Panc1 (cell line): ENCODE data around the gene KCNF1.

Experiments used
- POLR2AphosphoS5 ChIP-seq: IDR thresholded peaks from 2 replicates; pipeline ENCODE4 v1.6.1; 2012; ENCODE audit warnings: mild to moderate bottlenecking, low read depth, low read length, moderate library complexity
- TCF7L2 ChIP-seq: IDR thresholded peaks from 2 replicates; pipeline ENCODE4 v1.6.1; 2011; ENCODE audit warnings: mild to moderate bottlenecking, low read depth, low read length, inconsistent platforms
- TF ChIP-seq, protein P1 (sequence below): fragments of 450-650 bp; IDR thresholded peaks from 2 replicates; pipeline ENCODE4 v1.5.1; 2017; ENCODE audit warnings: mild to moderate bottlenecking
- TF ChIP-seq, protein P2 (sequence below), 2 experiments: IDR thresholded peaks; 2 replicates each; pipeline ENCODE4 v1.6.1; 2011 to 2012; ENCODE audit warnings: low read depth in 2 of 2, control low read depth in 1 of 2, low read length in 1 of 2, mild to moderate bottlenecking in 1 of 2, moderate library complexity in 1 of 2; ENCODE audit not compliant: insufficient read depth in 1 of 2

DNA sequence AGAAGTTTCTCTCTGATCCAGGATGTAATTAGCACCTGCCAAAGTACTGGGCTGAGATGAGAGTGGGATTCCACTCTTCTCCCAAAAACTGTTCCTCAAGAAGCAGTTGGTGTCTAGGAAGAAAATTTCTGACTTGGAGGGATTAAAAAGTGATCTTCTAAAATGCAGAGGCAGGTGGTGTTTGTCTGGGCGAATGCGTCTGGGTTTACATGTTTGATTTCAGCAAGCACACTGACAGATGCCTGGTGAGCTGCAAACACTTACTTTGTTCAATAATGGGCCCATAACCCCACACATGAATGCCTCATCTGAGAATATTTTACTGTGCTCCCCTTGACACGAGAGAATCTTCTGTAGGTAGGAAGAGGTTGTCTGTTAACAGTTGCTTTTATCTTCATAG is 24.3 kb upstream of the KCNF1 start:
- TF ChIP-seq, protein P1, sequence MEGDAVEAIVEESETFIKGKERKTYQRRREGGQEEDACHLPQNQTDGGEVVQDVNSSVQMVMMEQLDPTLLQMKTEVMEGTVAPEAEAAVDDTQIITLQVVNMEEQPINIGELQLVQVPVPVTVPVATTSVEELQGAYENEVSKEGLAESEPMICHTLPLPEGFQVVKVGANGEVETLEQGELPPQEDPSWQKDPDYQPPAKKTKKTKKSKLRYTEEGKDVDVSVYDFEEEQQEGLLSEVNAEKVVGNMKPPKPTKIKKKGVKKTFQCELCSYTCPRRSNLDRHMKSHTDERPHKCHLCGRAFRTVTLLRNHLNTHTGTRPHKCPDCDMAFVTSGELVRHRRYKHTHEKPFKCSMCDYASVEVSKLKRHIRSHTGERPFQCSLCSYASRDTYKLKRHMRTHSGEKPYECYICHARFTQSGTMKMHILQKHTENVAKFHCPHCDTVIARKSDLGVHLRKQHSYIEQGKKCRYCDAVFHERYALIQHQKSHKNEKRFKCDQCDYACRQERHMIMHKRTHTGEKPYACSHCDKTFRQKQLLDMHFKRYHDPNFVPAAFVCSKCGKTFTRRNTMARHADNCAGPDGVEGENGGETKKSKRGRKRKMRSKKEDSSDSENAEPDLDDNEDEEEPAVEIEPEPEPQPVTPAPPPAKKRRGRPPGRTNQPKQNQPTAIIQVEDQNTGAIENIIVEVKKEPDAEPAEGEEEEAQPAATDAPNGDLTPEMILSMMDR: no peak
- TF ChIP-seq, protein P2, sequence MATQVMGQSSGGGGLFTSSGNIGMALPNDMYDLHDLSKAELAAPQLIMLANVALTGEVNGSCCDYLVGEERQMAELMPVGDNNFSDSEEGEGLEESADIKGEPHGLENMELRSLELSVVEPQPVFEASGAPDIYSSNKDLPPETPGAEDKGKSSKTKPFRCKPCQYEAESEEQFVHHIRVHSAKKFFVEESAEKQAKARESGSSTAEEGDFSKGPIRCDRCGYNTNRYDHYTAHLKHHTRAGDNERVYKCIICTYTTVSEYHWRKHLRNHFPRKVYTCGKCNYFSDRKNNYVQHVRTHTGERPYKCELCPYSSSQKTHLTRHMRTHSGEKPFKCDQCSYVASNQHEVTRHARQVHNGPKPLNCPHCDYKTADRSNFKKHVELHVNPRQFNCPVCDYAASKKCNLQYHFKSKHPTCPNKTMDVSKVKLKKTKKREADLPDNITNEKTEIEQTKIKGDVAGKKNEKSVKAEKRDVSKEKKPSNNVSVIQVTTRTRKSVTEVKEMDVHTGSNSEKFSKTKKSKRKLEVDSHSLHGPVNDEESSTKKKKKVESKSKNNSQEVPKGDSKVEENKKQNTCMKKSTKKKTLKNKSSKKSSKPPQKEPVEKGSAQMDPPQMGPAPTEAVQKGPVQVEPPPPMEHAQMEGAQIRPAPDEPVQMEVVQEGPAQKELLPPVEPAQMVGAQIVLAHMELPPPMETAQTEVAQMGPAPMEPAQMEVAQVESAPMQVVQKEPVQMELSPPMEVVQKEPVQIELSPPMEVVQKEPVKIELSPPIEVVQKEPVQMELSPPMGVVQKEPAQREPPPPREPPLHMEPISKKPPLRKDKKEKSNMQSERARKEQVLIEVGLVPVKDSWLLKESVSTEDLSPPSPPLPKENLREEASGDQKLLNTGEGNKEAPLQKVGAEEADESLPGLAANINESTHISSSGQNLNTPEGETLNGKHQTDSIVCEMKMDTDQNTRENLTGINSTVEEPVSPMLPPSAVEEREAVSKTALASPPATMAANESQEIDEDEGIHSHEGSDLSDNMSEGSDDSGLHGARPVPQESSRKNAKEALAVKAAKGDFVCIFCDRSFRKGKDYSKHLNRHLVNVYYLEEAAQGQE (IDR thresholded peaks at IDR 0.05; ENCODE audit: insufficient read depth in 1 of 2, low read depth in 2 of 2, low read length in 1 of 2): no peak
- TF ChIP-seq POLR2AphosphoS5 (no peak), TCF7L2 (no peak)
